Natural killer cell (primary cell): ENCODE results near the gene TRMT44. TPM values are rescaled to one million over a fixed set of nuclear protein-coding genes. Genes with fewer than 3 reads are reported as not detected.

Experiments used
- ATAC-seq, 3 donors: fragments of 150-1000 bp in 2 of 3; fragments of 200-7000 bp in 1 of 3; cut with Tn5 transposase; 1 replicate in 1 of 3; 2 replicates in 2 of 3; pipeline ENCODE4 v1.10.0; 2021; ENCODE audit warnings: mild to moderate bottlenecking in 2 of 3, moderate library complexity in 2 of 3
- DNase-seq, 2 donors: peaks; one replicate each; pipeline versions ENCODE4 v3.0.0 to v3.0.0-alpha.2; 2013 to 2021; ENCODE audit warnings: mixed read lengths in 1 of 2
- H3K27ac ChIP-seq: one replicate; pipeline ENCODE4 v1.5.1; 2013; ENCODE audit warnings: mild to moderate bottlenecking, low read length
- H3K27me3 ChIP-seq: one replicate; pipeline ENCODE4 v1.6.1; 2013; ENCODE audit warnings: low read length; ENCODE audit not compliant: control insufficient read depth, insufficient read depth
- H3K36me3 ChIP-seq: one replicate; pipeline ENCODE4 v1.6.1; 2013; ENCODE audit warnings: low read length; ENCODE audit not compliant: control insufficient read depth, insufficient read depth
- H3K4me1 ChIP-seq: one replicate; pipeline ENCODE4 v1.6.1; 2013; ENCODE audit warnings: low read length; ENCODE audit not compliant: control insufficient read depth, insufficient read depth
- H3K4me3 ChIP-seq: one replicate; pipeline ENCODE4 v1.5.1; 2013; ENCODE audit warnings: low read length
- H3K9me3 ChIP-seq: one replicate; pipeline ENCODE4 v1.6.1; 2013; ENCODE audit warnings: low read length; ENCODE audit not compliant: control insufficient read depth, insufficient read depth
- H3K27ac Mint-ChIP-seq, 2 donors: one replicate each; pipeline ENCODE4 v1.8.0; 2022; ENCODE audit warnings: mild to moderate bottlenecking in 2 of 2, mixed read lengths in 2 of 2, moderate library complexity in 1 of 2
- H3K27me3 Mint-ChIP-seq, 2 donors: one replicate each; pipeline ENCODE4 v1.8.0; 2022; ENCODE audit warnings: low read depth in 2 of 2, mixed read lengths in 2 of 2
- H3K36me3 Mint-ChIP-seq: one replicate; pipeline ENCODE4 v1.8.0; 2022; ENCODE audit warnings: mixed read lengths
- H3K4me1 Mint-ChIP-seq, 2 donors: one replicate each; pipeline ENCODE4 v1.8.0; 2022; ENCODE audit warnings: mixed read lengths in 2 of 2
- H3K4me3 Mint-ChIP-seq: one replicate; pipeline ENCODE4 v1.8.0; 2022; ENCODE audit warnings: mild to moderate bottlenecking, moderate library complexity, mixed read lengths
- H3K9me3 Mint-ChIP-seq, 2 donors: one replicate each; pipeline ENCODE4 v1.8.0; 2022; ENCODE audit warnings: mixed read lengths in 2 of 2
- WGBS: methylation state at CpG from one replicate; pipeline ENCODE4 v1.1.7; 2013; ENCODE audit warnings: missing lambda C conversion rate; ENCODE audit not compliant: insufficient coverage; 5-methylcytosine and 5-hydroxymethylcytosine counted together
- intact Hi-C: fragments of 100-400 bp; cut with micrococcal nuclease; formaldehyde crosslinking; loops from one replicate; pipeline ENCODE4 v1.14.2; 2022
- total RNA-seq, 4 donors: library from RNA; stranded (reverse); fragments of 120-200 nt in 1 of 4; gene quantifications; one replicate each; pipeline versions ENCODE4 v1.2.3 to v1.2.4, GENCODE V29; 2013 to 2022
- TF ChIP-seq, protein P1 (sequence below): fragments of 200-600 bp; IDR thresholded peaks from one replicate; pipeline ENCODE4 v1.8.0; 2022; ENCODE audit warnings: antibody characterized with exemption

TRMT44 gene
- total RNA-seq, 3 donors from 2014 or later (not counting 1 experiment from before 2014, with no cell fraction given): 24.4 to 37.5 (median 34.3) TPM

DNA sequence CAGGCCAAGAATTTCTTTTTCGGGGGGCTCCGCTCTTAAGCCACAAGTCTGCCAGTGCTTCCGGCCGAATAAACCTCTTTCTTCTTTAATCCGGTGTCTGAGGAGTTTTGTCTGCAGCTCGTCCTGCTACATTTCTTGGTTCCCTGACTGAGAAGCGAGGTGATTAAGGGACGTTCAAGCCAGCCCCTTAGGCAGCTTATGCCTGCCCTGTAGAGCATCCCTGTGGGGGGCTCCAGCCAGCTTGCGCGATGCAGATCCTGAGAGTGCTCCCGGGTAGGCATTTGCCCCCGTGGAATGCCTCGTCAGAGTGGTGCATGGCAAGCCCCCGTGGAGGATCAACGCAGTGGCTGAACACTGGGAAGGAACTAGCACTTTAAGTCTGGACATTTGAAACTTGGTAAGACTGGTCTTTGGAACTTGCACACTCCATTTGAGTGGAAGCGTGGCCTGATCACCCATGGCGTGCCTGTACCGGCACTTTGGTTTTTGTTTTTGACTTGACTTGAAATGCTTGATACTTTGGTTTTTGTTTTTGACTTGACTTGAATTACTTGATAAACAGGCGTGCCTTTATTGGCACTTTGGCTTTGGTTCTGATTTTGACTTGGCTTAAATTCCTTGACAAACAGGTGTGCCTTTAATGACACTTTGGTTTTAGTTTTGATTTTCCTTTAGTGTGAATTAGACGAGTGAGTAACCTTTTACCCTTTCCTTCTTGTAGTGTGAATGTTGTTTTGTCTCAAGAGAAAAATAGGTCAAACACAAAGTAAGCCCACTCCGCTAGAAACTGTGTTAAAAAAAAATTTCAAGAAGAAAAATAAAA lies 6.1 kb upstream of the TRMT44 start:
- Mint-ChIP-seq H3K36me3 (no peaks in the 10 kb centered on the region), H3K27me3 (no peaks in the 10 kb centered on the region), H3K9me3 (no peaks in the 10 kb centered on the region), H3K27ac (peak overlapping the region; percentile 86 to 89), H3K4me1 (peaks cover 48 to 51% of the 10 kb centered on the region in 2 donors), H3K4me3 (peak overlapping the region; percentile 63)
- TF ChIP-seq, protein P1, sequence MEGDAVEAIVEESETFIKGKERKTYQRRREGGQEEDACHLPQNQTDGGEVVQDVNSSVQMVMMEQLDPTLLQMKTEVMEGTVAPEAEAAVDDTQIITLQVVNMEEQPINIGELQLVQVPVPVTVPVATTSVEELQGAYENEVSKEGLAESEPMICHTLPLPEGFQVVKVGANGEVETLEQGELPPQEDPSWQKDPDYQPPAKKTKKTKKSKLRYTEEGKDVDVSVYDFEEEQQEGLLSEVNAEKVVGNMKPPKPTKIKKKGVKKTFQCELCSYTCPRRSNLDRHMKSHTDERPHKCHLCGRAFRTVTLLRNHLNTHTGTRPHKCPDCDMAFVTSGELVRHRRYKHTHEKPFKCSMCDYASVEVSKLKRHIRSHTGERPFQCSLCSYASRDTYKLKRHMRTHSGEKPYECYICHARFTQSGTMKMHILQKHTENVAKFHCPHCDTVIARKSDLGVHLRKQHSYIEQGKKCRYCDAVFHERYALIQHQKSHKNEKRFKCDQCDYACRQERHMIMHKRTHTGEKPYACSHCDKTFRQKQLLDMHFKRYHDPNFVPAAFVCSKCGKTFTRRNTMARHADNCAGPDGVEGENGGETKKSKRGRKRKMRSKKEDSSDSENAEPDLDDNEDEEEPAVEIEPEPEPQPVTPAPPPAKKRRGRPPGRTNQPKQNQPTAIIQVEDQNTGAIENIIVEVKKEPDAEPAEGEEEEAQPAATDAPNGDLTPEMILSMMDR: no peak
- Histone ChIP-seq H3K27ac (peak overlapping the region; percentile 82), H3K9me3 (no peaks in the 10 kb centered on the region), H3K27me3 (no peaks in the 10 kb centered on the region), H3K4me3 (no peak overlapping the region), H3K4me1 (peaks cover 19% of the 10 kb centered on the region), H3K36me3 (no peaks in the 10 kb centered on the region)
- no peak for ATAC-seq
- intact Hi-C loops: no loop called here
- DNase-seq: no peak
- 93% methylated on average over 19 of the region's 21 CpGs for WGBS

DNA sequence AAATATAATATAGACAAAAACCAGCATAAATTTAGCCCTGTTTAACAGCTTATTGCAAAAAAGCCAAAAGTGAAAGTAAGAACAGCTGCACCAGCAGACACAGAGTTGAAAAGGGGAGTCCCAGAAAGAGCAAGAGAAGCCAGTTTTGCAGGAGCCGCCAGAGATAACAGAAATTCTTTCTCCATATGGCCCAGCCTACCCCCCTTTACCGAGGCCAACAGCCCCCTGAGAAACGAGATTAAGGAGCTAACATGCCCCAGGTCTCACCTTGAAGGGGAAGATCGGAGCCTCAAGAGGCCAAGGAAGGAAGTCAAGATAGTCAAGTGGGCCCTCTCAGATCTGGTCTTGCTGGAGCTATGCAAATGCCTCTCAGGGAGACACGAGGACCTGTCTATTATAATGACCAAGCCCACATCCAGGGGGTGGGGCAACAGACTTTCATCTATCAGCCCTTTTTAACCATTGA lies 4.9 kb upstream of the TRMT44 start:
- H3K36me3 ChIP-seq: no peaks in the 10 kb centered on the region
- intact Hi-C loops: no loop called here
- H3K4me3 ChIP-seq: peak overlapping the region; percentile 27
- peaks cover 0 to 3% of the 10 kb centered on the region in 2 donors for H3K9me3 Mint-ChIP-seq
- H3K27me3 Mint-ChIP-seq: no peaks in the 10 kb centered on the region
- H3K9me3 ChIP-seq: no peaks in the 10 kb centered on the region
- peak; percentile 46 to 61 (median 50) for ATAC-seq
- TF ChIP-seq, protein P1: no peak
- WGBS: under 1% methylated on average over 5 of the region's 5 CpGs
- H3K4me1 ChIP-seq: peaks cover 27% of the 10 kb centered on the region
- H3K4me1 Mint-ChIP-seq: peaks cover 61 to 63% of the 10 kb centered on the region in 2 donors
- H3K27ac Mint-ChIP-seq: peak overlapping the region; percentile 86 to 89
- peak overlapping the region; percentile 82 for H3K27ac ChIP-seq
- H3K27me3 ChIP-seq: no peaks in the 10 kb centered on the region
- peak overlapping the region; percentile 63 for H3K4me3 Mint-ChIP-seq
- DNase-seq: peak in 1 of 2 donors; percentile 58
- no peaks in the 10 kb centered on the region for H3K36me3 Mint-ChIP-seq

DNA sequence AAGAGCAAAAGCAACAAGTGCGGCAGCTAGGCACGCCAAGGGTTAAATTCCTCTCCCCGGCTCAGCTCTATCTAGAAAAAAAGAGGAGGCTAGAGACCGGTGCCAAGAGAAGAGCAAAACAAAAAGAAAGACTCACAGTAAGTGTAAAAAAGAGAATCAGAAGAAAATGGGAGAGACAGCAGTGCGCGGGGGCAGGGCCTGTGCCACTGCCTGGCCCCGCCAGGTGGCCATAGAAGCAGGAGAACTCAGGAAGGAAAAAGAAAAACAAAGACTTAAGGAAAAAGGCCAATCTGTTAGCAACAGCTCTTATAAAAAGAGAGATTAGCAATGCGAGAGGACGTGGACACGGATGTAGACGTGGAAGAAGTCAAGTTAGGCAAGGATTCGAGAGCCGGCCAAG lies 3.3 kb upstream of the TRMT44 start:
- peaks cover 40% of the 10 kb centered on the region for H3K4me1 ChIP-seq
- H3K9me3 ChIP-seq: no peaks in the 10 kb centered on the region
- no peaks in the 10 kb centered on the region for H3K36me3 Mint-ChIP-seq
- H3K36me3 ChIP-seq: no peaks in the 10 kb centered on the region
- DNase-seq: no peak
- no peak overlapping the region for H3K4me3 ChIP-seq
- H3K27me3 ChIP-seq: no peaks in the 10 kb centered on the region
- no peak overlapping the region for H3K4me3 Mint-ChIP-seq
- no peaks in the 10 kb centered on the region for H3K27me3 Mint-ChIP-seq
- TF ChIP-seq, protein P1: no peak
- peaks cover 74 to 77% of the 10 kb centered on the region in 2 donors for H3K4me1 Mint-ChIP-seq
- peak overlapping the region; percentile 4 to 99 for H3K27ac Mint-ChIP-seq
- intact Hi-C loops: no loop called here
- no peak for ATAC-seq
- H3K27ac ChIP-seq: no peak overlapping the region
- peaks cover 0 to 3% of the 10 kb centered on the region in 2 donors for H3K9me3 Mint-ChIP-seq
- 94% methylated on average over 13 of the region's 13 CpGs for WGBS
